Measurements from ENCODE around the gene PTPRN2. TPM values are rescaled to one million over a fixed set of nuclear protein-coding genes. Genes with fewer than 3 reads are reported as not detected.

PTPRN2 gene
- total and polyA plus RNA-seq, 9 of the 15 experiments (the other 6 are each of a cell fraction or from before 2014, with no cell fraction given): not detected

DNA sequence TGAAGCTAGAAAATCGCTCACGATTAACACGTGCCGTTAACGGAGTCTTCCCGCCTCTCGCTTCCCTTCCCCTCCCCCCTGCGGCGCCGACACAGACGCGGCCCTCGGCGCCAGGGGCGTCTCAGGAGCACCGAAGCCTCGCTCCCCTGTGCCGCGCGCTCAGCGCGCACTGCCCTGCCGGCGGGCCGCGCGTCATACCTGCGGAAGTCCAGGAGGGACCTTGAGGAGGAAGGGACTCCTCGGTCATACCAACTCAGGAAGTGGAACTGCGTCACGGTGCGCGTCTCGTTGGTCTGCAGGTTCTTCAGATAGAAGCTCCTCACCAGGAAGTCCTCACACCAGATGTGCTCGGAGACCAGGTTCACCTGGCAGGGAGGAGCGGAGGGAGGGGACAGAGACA is 1011.2 kb downstream of the PTPRN2 start (continued):
- TF ChIP-seq, protein P1, sequence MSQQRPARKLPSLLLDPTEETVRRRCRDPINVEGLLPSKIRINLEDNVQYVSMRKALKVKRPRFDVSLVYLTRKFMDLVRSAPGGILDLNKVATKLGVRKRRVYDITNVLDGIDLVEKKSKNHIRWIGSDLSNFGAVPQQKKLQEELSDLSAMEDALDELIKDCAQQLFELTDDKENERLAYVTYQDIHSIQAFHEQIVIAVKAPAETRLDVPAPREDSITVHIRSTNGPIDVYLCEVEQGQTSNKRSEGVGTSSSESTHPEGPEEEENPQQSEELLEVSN (IDR thresholded peaks at IDR 0.05; ENCODE audit: borderline replicate concordance in 1 of 2, extremely low read depth in 1 of 2, insufficient read depth in 1 of 2, insufficient read length in 1 of 2, low read depth in 1 of 2, low read length in 1 of 2, poor library complexity in 1 of 2, severe bottlenecking in 1 of 2): peak in 1 of 2 experiments; percentile 74
- TF ChIP-seq CREM (IDR thresholded peaks at IDR 0.05; ENCODE audit: low read depth): peak; percentile 69
- TF ChIP-seq RBBP5 (IDR thresholded peaks at IDR 0.05; ENCODE audit: borderline replicate concordance, insufficient read depth, low read length, poor library complexity, severe bottlenecking): peak; percentile 34
- TF ChIP-seq EZH2 (IDR thresholded peaks at IDR 0.05; ENCODE audit: borderline replicate concordance, low read depth, low read length): peak; percentile 45
- no peak for TF ChIP-seq NEUROD1 (IDR thresholded peaks at IDR 0.05; ENCODE audit: borderline replicate concordance, low read depth, low read length, partially characterized antibody)
- TF ChIP-seq, protein P2, sequence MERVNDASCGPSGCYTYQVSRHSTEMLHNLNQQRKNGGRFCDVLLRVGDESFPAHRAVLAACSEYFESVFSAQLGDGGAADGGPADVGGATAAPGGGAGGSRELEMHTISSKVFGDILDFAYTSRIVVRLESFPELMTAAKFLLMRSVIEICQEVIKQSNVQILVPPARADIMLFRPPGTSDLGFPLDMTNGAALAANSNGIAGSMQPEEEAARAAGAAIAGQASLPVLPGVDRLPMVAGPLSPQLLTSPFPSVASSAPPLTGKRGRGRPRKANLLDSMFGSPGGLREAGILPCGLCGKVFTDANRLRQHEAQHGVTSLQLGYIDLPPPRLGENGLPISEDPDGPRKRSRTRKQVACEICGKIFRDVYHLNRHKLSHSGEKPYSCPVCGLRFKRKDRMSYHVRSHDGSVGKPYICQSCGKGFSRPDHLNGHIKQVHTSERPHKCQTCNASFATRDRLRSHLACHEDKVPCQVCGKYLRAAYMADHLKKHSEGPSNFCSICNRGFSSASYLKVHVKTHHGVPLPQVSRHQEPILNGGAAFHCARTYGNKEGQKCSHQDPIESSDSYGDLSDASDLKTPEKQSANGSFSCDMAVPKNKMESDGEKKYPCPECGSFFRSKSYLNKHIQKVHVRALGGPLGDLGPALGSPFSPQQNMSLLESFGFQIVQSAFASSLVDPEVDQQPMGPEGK (CRISPR knock-in tag; IDR thresholded peaks at IDR 0.05; ENCODE audit: borderline replicate concordance): no peak
- 0 out of 2 replicates have a peak, but pooled peaks have one; percentile 13 for TF ChIP-seq PHF8 (IDR thresholded peaks at IDR 0.05; ENCODE audit: borderline replicate concordance, low read length)
- TF ChIP-seq, protein P3, sequence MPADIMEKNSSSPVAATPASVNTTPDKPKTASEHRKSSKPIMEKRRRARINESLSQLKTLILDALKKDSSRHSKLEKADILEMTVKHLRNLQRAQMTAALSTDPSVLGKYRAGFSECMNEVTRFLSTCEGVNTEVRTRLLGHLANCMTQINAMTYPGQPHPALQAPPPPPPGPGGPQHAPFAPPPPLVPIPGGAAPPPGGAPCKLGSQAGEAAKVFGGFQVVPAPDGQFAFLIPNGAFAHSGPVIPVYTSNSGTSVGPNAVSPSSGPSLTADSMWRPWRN (IDR thresholded peaks at IDR 0.05; ENCODE audit: low read depth): no peak
- TF ChIP-seq C11orf30 (IDR thresholded peaks at IDR 0.05; ENCODE audit: low read depth): no peak
